Ishikawa (cell line): ENCODE data around the gene ROGDI.

Experiments
- CEBPB ChIP-seq: IDR thresholded peaks from 2 replicates; pipeline ENCODE4 v1.6.1; 2012
- CREB1 ChIP-seq: IDR thresholded peaks from 2 replicates; pipeline ENCODE4 v1.6.1; 2012; ENCODE audit warnings: low read depth
- EGR1 ChIP-seq: IDR thresholded peaks from 2 replicates; pipeline ENCODE4 v1.6.1; 2012
- EP300 ChIP-seq: IDR thresholded peaks from 2 replicates; pipeline ENCODE4 v1.6.1; 2012; ENCODE audit warnings: borderline replicate concordance
- FOXM1 ChIP-seq: IDR thresholded peaks from 2 replicates; pipeline ENCODE4 v1.6.1; 2012; ENCODE audit warnings: low read depth, borderline replicate concordance
- MAX ChIP-seq: IDR thresholded peaks from 2 replicates; pipeline ENCODE4 v1.6.1; 2012
- NFIC ChIP-seq: IDR thresholded peaks from 2 replicates; pipeline ENCODE4 v1.6.1; 2012
- RAD21 ChIP-seq: IDR thresholded peaks from 2 replicates; pipeline ENCODE4 v1.6.1; 2012; ENCODE audit warnings: low read depth
- REST ChIP-seq: IDR thresholded peaks from 2 replicates; pipeline ENCODE4 v1.6.1; 2012; ENCODE audit warnings: low read depth, mild to moderate bottlenecking
- TAF1 ChIP-seq: IDR thresholded peaks from 2 replicates; pipeline ENCODE4 v1.6.1; 2012; ENCODE audit warnings: low read depth, mild to moderate bottlenecking
- TCF12 ChIP-seq: IDR thresholded peaks from 2 replicates; pipeline ENCODE4 v1.6.1; 2012; ENCODE audit warnings: low read depth
- TEAD4 ChIP-seq: IDR thresholded peaks from 2 replicates; pipeline ENCODE4 v1.6.1; 2012
- USF1 ChIP-seq: IDR thresholded peaks from 2 replicates; pipeline ENCODE4 v1.6.1; 2012
- YY1 ChIP-seq: IDR thresholded peaks from 2 replicates; pipeline ENCODE4 v1.6.1; 2012; ENCODE audit warnings: low read depth
- ZBTB7A ChIP-seq: IDR thresholded peaks from 2 replicates; pipeline ENCODE4 v1.6.1; 2012; ENCODE audit warnings: low read depth

Gene ROGDI

GRCh38 chr16:4785758-4786433, 16.5 kb downstream of the ROGDI start:
- TF ChIP-seq EP300 (no peak), NFIC (no peak), TCF12 (no peak), CREB1 (no peak), EGR1 (no peak), RAD21 (no peak), FOXM1 (no peak), TAF1 (no peak), USF1 (no peak), CEBPB (no peak)

GRCh38 chr16:4783951-4784336, 18.5 kb downstream of the ROGDI start:
- TF ChIP-seq NFIC, result no peak
- TF ChIP-seq TEAD4, result no peak
- no peak for TF ChIP-seq ZBTB7A
- no peak for TF ChIP-seq FOXM1
- TF ChIP-seq EGR1, result no peak
- no peak for TF ChIP-seq YY1
- TF ChIP-seq CREB1, result no peak
- TF ChIP-seq USF1, result no peak
- TF ChIP-seq TAF1, result no peak
- TF ChIP-seq CEBPB, result no peak
- no peak for TF ChIP-seq EP300
- no peak for TF ChIP-seq TCF12

GRCh38 chr16:4783251-4783950, 19.0 kb downstream of the ROGDI start:
- TF ChIP-seq YY1 (no peak), USF1 (no peak), FOXM1 (no peak), RAD21 (no peak), CREB1 (no peak), EP300 (no peak), MAX (no peak), ZBTB7A (no peak), TAF1 (no peak), REST (no peak), CEBPB (no peak), NFIC (no peak), TEAD4 (no peak), EGR1 (no peak), TCF12 (no peak)

- TF ChIP-seq TCF12 (no peak), RAD21 (no peak)
Measured at GRCh38 chr16:4780235-4780634, 22.2 kb downstream of the ROGDI start.

- no peak for TF ChIP-seq EP300
- no peak for TF ChIP-seq FOXM1
- no peak for TF ChIP-seq NFIC
- no peak for TF ChIP-seq REST
- TF ChIP-seq RAD21, result no peak
- no peak for TF ChIP-seq TAF1
- no peak for TF ChIP-seq TEAD4
- no peak for TF ChIP-seq CREB1
- TF ChIP-seq YY1, result no peak
- no peak for TF ChIP-seq MAX
Measured at GRCh38 chr16:4778050-4778392, 24.4 kb downstream of the ROGDI start.
